Naive B cell (primary cell): ENCODE data around the gene FTCDNL1. TPM values are rescaled to one million over a fixed set of nuclear protein-coding genes. Genes with fewer than 3 reads are reported as not detected.

Source experiments
- ATAC-seq, 2 donors: fragments of 150-1000 bp; cut with Tn5 transposase; 2 replicates each; pipeline ENCODE4 v1.10.0; 2021; ENCODE audit warnings: low read depth in 2 of 2, mild to moderate bottlenecking in 2 of 2, moderate library complexity in 2 of 2
- DNase-seq: peaks from one replicate; pipeline ENCODE4 v3.0.0; 2022
- H3K27ac Mint-ChIP-seq, 6 donors: one replicate each; pipeline ENCODE4 v1.8.0; 2020 to 2022; ENCODE audit warnings: mild to moderate bottlenecking in 6 of 6, mixed read lengths in 6 of 6, moderate library complexity in 5 of 6, inconsistent platforms in 2 of 6
- H3K27me3 Mint-ChIP-seq, 3 donors: one replicate each; pipeline ENCODE4 v1.8.0; 2021 to 2022; ENCODE audit warnings: mixed read lengths in 3 of 3, mild to moderate bottlenecking in 1 of 3
- H3K36me3 Mint-ChIP-seq, 2 donors: one replicate each; pipeline ENCODE4 v1.8.0; 2020 to 2022; ENCODE audit warnings: mixed read lengths in 2 of 2, inconsistent platforms in 1 of 2, mild to moderate bottlenecking in 1 of 2
- H3K4me1 Mint-ChIP-seq, 3 donors: one replicate each; pipeline ENCODE4 v1.8.0; 2020 to 2022; ENCODE audit warnings: mixed read lengths in 3 of 3, inconsistent platforms in 1 of 3, mild to moderate bottlenecking in 1 of 3, moderate library complexity in 1 of 3
- H3K4me3 Mint-ChIP-seq, 8 donors: one replicate each; pipeline ENCODE4 v1.8.0; 2020 to 2022; ENCODE audit warnings: mild to moderate bottlenecking in 8 of 8, mixed read lengths in 8 of 8, moderate library complexity in 8 of 8, inconsistent platforms in 2 of 8
- H3K9me3 Mint-ChIP-seq, 7 donors: one replicate each; pipeline ENCODE4 v1.8.0; 2020 to 2022; ENCODE audit warnings: mixed read lengths in 7 of 7, mild to moderate bottlenecking in 5 of 7, inconsistent platforms in 2 of 7, moderate library complexity in 1 of 7
- polyA plus RNA-seq, 6 donors: library from polyadenylated mRNA; unstranded; fragments of 300-500 nt; fragmentation: Illumina TruSeq; gene quantifications; one replicate each; pipeline ENCODE4 v1.2.3, GENCODE V29; 2021; ENCODE audit warnings: low read depth in 6 of 6

FTCDNL1 gene
- polyA plus RNA-seq, result 1 to 10 TPM in 5 of 6 donors, under 1 TPM in 1; 0.84 to 2.8 (median 1.5) TPM

DNA sequence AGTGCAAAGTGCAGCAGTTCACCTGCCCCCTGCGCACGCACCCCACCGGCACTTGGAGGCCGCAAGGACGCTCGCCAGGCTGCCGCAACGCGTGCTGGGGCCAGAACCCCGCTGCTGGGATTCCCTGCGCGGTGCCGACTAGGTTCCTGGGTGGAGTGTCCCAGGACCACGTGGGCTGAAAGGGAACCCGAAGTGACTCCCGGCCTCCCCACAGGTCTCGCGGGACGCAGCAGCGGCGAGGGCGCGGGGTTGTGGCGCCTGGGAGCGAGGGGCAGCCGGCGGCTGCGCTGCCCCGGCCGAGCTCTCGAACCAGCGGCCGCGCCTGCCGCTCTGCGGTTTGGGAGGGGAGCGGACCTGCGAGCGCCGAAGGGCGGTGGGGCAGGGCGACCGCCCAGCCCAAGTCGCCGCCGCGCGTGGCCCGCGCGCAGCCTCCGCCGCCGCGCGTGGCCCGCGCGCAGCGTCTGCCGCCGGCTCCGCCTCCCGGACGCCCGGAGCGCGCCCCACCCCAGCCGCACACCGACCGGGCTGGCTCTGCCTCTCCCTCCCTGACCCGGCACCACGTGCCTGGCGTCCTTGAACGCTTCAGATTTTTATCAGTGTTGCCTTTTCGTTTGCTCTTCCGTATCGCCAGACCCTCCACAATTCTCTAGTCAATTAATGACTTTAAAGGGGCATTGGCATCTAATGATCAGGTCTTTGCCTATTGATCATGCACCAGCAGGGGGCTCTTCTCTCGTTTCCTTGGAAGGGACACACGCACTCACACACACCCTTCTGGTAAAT, at the start of gene FTCDNL1:
TSS of gene FTCDNL1 (minus strand) at position 475 of the 783 bp plus-strand sequence. CDS start 2,230 bp downstream, outside the sequence.
- Mint-ChIP-seq H3K4me1 (peaks cover 5 to 6% (median 6%) of the 10 kb centered on the region in 3 donors), H3K9me3 (no peaks in the 10 kb centered on the region), H3K36me3 (peaks cover 0 to 8% of the 10 kb centered on the region in 2 donors), H3K4me3 (peak within 1 kb of the TSS; percentile 87 to 99 (median 95)), H3K27me3 (no peaks in the 10 kb centered on the region), H3K27ac (peak within 1 kb of the TSS; percentile 1 to 92 (median 74))
- ATAC-seq (peak; percentile 91 to 92), DNase-seq (peak; percentile 58)

GRCh38 chr2:199896617-199897016, 45.6 kb upstream of the FTCDNL1 start:
- no peaks in the 10 kb centered on the region for H3K36me3 Mint-ChIP-seq
- ATAC-seq (no peak), DNase-seq (no peak)
- H3K27ac Mint-ChIP-seq, result no peak overlapping the region
- H3K4me3 Mint-ChIP-seq, result no peak overlapping the region
- no peaks in the 10 kb centered on the region for H3K27me3 Mint-ChIP-seq
- peaks cover 0 to 2% (median 0%) of the 10 kb centered on the region in 7 donors for H3K9me3 Mint-ChIP-seq
- H3K4me1 Mint-ChIP-seq, result no peaks in the 10 kb centered on the region

- ATAC-seq, result no peak
- Mint-ChIP-seq H3K4me1 (no peaks in the 10 kb centered on the region), H3K4me3 (no peak overlapping the region), H3K9me3 (peaks cover 0 to 2% (median 0%) of the 10 kb centered on the region in 7 donors), H3K27me3 (no peaks in the 10 kb centered on the region), H3K27ac (no peak overlapping the region), H3K36me3 (no peaks in the 10 kb centered on the region)
- no peak for DNase-seq
Measured at GRCh38 chr2:199895406-199895805, 44.4 kb upstream of the FTCDNL1 start.

GRCh38 chr2:199883474-199884212, 32.7 kb upstream of the FTCDNL1 start:
- no peak overlapping the region for H3K27ac Mint-ChIP-seq
- no peaks in the 10 kb centered on the region for H3K4me1 Mint-ChIP-seq
- ATAC-seq (no peak), DNase-seq (no peak)
- H3K4me3 Mint-ChIP-seq, result no peak overlapping the region
- no peaks in the 10 kb centered on the region for H3K27me3 Mint-ChIP-seq
- H3K36me3 Mint-ChIP-seq, result peaks cover 8 to 11% of the 10 kb centered on the region in 2 donors
- H3K9me3 Mint-ChIP-seq, result peaks cover 0 to 10% (median 0%) of the 10 kb centered on the region in 7 donors

GRCh38 chr2:199882667-199883066, 31.7 kb upstream of the FTCDNL1 start:
- H3K9me3 Mint-ChIP-seq, result peaks cover 0 to 10% (median 0%) of the 10 kb centered on the region in 7 donors
- no peak for DNase-seq
- no peak overlapping the region for H3K27ac Mint-ChIP-seq
- H3K27me3 Mint-ChIP-seq, result no peaks in the 10 kb centered on the region
- ATAC-seq, result no peak
- no peaks in the 10 kb centered on the region for H3K4me1 Mint-ChIP-seq
- H3K36me3 Mint-ChIP-seq, result peaks cover 8 to 11% of the 10 kb centered on the region in 2 donors
- no peak overlapping the region for H3K4me3 Mint-ChIP-seq

DNA sequence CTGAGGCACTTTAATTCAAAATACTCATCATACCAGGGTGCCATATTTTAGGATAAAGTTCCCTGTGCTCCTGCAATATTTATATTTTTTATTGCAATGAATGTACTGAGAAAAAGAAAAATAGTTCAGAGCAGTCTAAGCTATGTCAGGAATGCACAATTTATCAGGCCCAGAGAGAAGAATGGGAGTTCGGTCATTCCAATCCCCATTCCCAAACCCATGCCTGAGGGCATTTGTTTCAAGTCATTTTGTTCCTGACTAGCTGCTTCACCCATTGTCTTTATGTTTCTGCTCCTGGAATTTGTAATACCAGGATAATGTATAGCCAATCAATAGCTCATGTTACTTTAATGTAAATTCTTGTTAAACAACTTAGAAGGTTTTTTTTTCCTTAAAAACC, 24.4 kb upstream of the FTCDNL1 start:
- DNase-seq (no peak), ATAC-seq (no peak)
- Mint-ChIP-seq H3K36me3 (peaks cover 13 to 17% of the 10 kb centered on the region in 2 donors), H3K9me3 (peaks cover 5 to 16% (median 12%) of the 10 kb centered on the region in 7 donors), H3K27me3 (peaks cover 0 to 3% (median 0%) of the 10 kb centered on the region in 3 donors), H3K4me1 (no peaks in the 10 kb centered on the region), H3K27ac (no peak overlapping the region), H3K4me3 (no peak overlapping the region)

DNA sequence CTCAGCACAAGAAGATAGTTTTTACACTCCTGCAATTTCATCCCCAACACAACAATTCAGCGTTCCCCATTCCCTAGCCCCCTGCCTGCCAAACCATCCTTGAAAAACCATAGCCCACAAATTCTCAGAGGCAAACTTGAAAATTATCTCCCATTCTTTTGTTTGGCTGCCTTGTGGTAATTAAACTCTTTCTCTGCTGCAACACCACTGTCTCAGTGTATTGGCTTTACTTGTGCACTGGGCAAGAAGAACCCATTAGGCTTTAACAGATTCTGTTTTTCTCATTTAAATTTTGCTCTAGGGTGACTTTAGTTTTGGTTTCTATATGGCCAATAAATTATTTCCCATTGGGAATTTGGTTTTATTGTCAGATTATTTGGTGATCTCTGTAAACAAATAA, 23.2 kb upstream of the FTCDNL1 start:
- DNase-seq, result no peak
- peaks cover 5 to 16% (median 12%) of the 10 kb centered on the region in 7 donors for H3K9me3 Mint-ChIP-seq
- peaks cover 0 to 3% (median 0%) of the 10 kb centered on the region in 3 donors for H3K27me3 Mint-ChIP-seq
- H3K4me1 Mint-ChIP-seq, result no peaks in the 10 kb centered on the region
- H3K4me3 Mint-ChIP-seq, result no peak overlapping the region
- no peak for ATAC-seq
- no peak overlapping the region for H3K27ac Mint-ChIP-seq
- H3K36me3 Mint-ChIP-seq, result peaks cover 13 to 17% of the 10 kb centered on the region in 2 donors

DNA sequence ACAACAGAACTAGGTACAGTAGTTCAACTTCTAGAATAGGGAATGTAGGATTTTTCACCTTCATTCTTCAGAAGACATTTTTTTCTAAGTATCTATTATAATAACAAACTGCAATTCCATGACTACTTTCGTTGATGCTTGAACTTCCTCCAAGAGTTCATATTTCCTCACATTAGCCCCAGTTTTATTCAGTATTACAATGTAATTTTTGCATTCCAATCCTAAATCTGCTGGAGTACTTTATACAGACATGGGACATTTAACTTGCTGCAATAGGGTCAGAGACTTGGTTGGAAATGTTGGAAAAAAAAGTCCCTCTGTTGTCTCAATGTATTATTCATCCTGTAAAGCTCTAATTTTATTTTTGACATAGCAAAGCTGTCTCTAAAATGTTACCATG, 19.6 kb upstream of the FTCDNL1 start:
- no peak for ATAC-seq
- Mint-ChIP-seq H3K27me3 (peaks cover 0 to 3% (median 0%) of the 10 kb centered on the region in 3 donors), H3K27ac (no peak overlapping the region), H3K9me3 (peaks cover 5 to 16% (median 12%) of the 10 kb centered on the region in 7 donors), H3K4me3 (no peak overlapping the region), H3K4me1 (no peaks in the 10 kb centered on the region), H3K36me3 (peaks cover 13 to 17% of the 10 kb centered on the region in 2 donors)
- DNase-seq, result no peak

DNA sequence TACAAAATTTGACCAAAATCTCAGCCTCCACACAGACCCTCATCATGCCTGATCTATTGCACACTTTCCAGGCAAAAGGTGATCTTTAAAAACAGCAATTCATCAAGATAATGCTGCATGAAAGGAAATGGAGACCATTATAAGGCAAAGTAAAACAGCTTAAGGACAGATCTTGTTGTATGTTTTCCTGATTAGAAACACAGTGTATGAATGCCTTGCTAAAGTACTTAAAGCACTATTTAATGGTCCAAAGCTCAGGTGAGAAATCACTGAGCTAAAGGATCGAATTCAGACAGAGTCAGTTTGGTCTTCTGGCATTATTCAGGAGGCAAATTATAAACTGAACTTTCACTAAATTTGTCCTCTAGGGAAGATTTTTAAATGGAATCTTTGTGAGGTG, 18.7 kb upstream of the FTCDNL1 start:
- Mint-ChIP-seq H3K4me3 (no peak overlapping the region), H3K9me3 (peaks cover 5 to 9% (median 9%) of the 10 kb centered on the region in 7 donors), H3K4me1 (no peaks in the 10 kb centered on the region), H3K36me3 (peaks cover 10% of the 10 kb centered on the region in 2 donors), H3K27me3 (peaks cover 0 to 3% (median 0%) of the 10 kb centered on the region in 3 donors), H3K27ac (no peak overlapping the region)
- ATAC-seq (no peak), DNase-seq (no peak)

- H3K27me3 Mint-ChIP-seq, result peaks cover 0 to 3% (median 0%) of the 10 kb centered on the region in 3 donors
- DNase-seq (no peak), ATAC-seq (no peak)
- H3K4me1 Mint-ChIP-seq, result no peaks in the 10 kb centered on the region
- no peak overlapping the region for H3K27ac Mint-ChIP-seq
- H3K9me3 Mint-ChIP-seq, result peaks cover 3 to 5% (median 4%) of the 10 kb centered on the region in 7 donors
- peaks cover 5% of the 10 kb centered on the region in 2 donors for H3K36me3 Mint-ChIP-seq
- no peak overlapping the region for H3K4me3 Mint-ChIP-seq
Measured at GRCh38 chr2:199869227-199869541, 18.2 kb upstream of the FTCDNL1 start.

GRCh38 chr2:199868431-199869226, 17.6 kb upstream of the FTCDNL1 start:
- no peak overlapping the region for H3K4me3 Mint-ChIP-seq
- no peak for DNase-seq
- peaks cover 0 to 3% (median 0%) of the 10 kb centered on the region in 3 donors for H3K27me3 Mint-ChIP-seq
- no peaks in the 10 kb centered on the region for H3K36me3 Mint-ChIP-seq
- no peaks in the 10 kb centered on the region for H3K4me1 Mint-ChIP-seq
- no peak overlapping the region for H3K27ac Mint-ChIP-seq
- no peaks in the 10 kb centered on the region for H3K9me3 Mint-ChIP-seq
- no peak for ATAC-seq

GRCh38 chr2:199865905-199866304, 14.9 kb upstream of the FTCDNL1 start:
- DNase-seq (no peak), ATAC-seq (no peak)
- Mint-ChIP-seq H3K36me3 (no peaks in the 10 kb centered on the region), H3K4me3 (no peak overlapping the region), H3K27ac (no peak overlapping the region), H3K9me3 (no peaks in the 10 kb centered on the region), H3K4me1 (no peaks in the 10 kb centered on the region), H3K27me3 (peaks cover 0 to 3% (median 0%) of the 10 kb centered on the region in 3 donors)

GRCh38 chr2:199862788-199863187, 11.8 kb upstream of the FTCDNL1 start:
- H3K4me3 Mint-ChIP-seq, result no peak overlapping the region

More at GRCh38 chr2:199862788-199863187, 11.8 kb upstream of the FTCDNL1 start:
- no peak for ATAC-seq
- Mint-ChIP-seq H3K27me3 (peaks cover 0 to 11% (median 4%) of the 10 kb centered on the region in 3 donors), H3K9me3 (no peaks in the 10 kb centered on the region), H3K27ac (no peak overlapping the region), H3K4me1 (no peaks in the 10 kb centered on the region), H3K36me3 (no peaks in the 10 kb centered on the region)
- no peak for DNase-seq
